BLaER1 (cell line): ENCODE results near the gene CDC42SE2.
"Not testable (repeated sequence)": the region's sequence is repeated elsewhere in the genome, so short reads cannot be mapped to it uniquely, and the experiment has no call there.

Experiments used
- H3K27ac ChIP-seq: shearing (Covaris generic); formaldehyde crosslinking; 2 replicates; pipeline ENCODE4 v1.8.1; 2022
- H3K27me3 ChIP-seq: shearing (Covaris generic); formaldehyde crosslinking; 2 replicates; pipeline ENCODE4 v1.8.1; 2022
- H3K36me3 ChIP-seq: shearing (Covaris generic); formaldehyde crosslinking; 2 replicates; pipeline ENCODE4 v1.8.1; 2022
- H3K4me1 ChIP-seq: shearing (Covaris generic); formaldehyde crosslinking; 2 replicates; pipeline ENCODE4 v1.8.1; 2022
- H3K4me2 ChIP-seq: shearing (Covaris generic); formaldehyde crosslinking; 2 replicates; pipeline ENCODE4 v1.8.1; 2022
- H3K4me3 ChIP-seq: shearing (Covaris generic); formaldehyde crosslinking; 2 replicates; pipeline ENCODE4 v1.8.1; 2022
- H3K9ac ChIP-seq: shearing (Covaris generic); formaldehyde crosslinking; 2 replicates; pipeline ENCODE4 v1.8.1; 2022
- H3K9me3 ChIP-seq: shearing (Covaris generic); formaldehyde crosslinking; 2 replicates; pipeline ENCODE4 v1.8.1; 2022
- H4K20me1 ChIP-seq: shearing (Covaris generic); formaldehyde crosslinking; 2 replicates; pipeline ENCODE4 v1.8.1; 2022
- Cebpa-rat ChIP-seq: shearing (Covaris generic); IDR thresholded peaks from 2 replicates; pipeline ENCODE4 v1.8.1; 2022

CDC42SE2 gene

DNA sequence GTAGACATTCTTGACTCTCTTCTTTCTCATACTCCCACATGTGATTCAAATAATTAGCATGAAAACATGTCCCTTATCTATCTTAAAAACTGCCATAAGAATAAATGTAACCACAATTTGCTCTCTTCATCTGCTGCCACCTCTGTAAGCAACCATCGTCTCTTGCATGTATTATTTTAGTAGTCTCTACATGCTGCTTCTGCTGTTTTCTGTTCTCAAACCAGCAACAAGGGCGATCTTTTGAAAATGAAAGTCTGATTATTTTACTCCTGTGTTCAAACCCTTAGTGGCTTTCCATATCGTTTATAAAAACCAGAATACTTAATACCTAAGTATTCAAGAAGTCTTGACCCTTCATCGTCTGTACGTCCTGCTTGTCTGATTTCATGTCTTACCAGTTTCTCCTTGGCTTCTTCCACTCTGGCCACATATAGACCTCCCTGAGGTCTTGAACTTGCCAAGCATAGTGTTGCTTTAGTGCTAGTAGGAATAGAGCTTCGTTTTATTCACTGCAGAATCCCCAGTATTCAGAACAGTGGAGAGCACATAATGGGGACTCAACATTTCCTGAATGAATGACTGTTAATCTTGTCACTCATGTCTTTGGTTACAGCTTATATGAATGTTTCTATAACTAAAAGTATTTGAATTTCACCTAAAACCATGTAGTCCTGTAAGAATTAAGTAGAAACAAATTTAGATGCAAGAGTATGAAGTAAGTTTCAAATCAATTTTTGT lies 10.6 kb downstream of the CDC42SE2 start:
- no peak overlapping the region for H3K4me2 ChIP-seq
- peaks cover 30% of the 10 kb centered on the region for H3K4me1 ChIP-seq
- no peak overlapping the region for H3K9ac ChIP-seq
- no peak for TF ChIP-seq Cebpa-rat
- H3K9me3 ChIP-seq: no peaks in the 10 kb centered on the region
- no peak overlapping the region for H3K4me3 ChIP-seq
- H3K36me3 ChIP-seq: peaks cover 11% of the 10 kb centered on the region; the same call in 1 of the 2 replicates
- peaks cover 97% of the 10 kb centered on the region for H4K20me1 ChIP-seq
- no peaks in the 10 kb centered on the region for H3K27me3 ChIP-seq
- H3K27ac ChIP-seq: no peak overlapping the region

DNA sequence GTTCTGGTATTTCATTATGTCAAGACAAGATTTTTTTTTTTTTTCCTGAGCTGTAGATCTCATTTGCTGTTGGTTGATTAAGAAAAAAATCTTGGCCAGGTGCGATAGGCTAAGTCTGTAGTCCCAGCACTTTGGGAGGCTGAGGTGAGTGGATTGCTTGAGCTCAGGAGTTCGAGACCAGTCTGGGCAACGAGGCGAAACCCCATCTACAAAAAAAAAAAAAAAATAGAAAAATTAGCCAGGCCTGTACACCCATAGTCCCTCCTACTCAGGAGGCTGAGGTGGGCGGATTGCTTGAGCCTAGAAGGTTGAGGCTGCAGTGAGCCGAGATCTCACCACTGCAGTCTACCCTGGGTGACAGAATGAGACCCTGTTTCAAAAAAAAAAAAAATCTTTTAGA lies 12.2 kb downstream of the CDC42SE2 start:
- no peaks in the 10 kb centered on the region for H3K9me3 ChIP-seq
- H4K20me1 ChIP-seq: peaks cover 97% of the 10 kb centered on the region
- no peak overlapping the region for H3K4me3 ChIP-seq
- H3K27me3 ChIP-seq: no peaks in the 10 kb centered on the region
- peaks cover 6% of the 10 kb centered on the region; the same call in 1 of the 2 replicates for H3K36me3 ChIP-seq
- TF ChIP-seq Cebpa-rat: no peak
- no peak overlapping the region for H3K27ac ChIP-seq
- no peak overlapping the region for H3K4me2 ChIP-seq
- H3K4me1 ChIP-seq: peaks cover 35% of the 10 kb centered on the region
- no peak overlapping the region for H3K9ac ChIP-seq

- no peak for TF ChIP-seq Cebpa-rat
- no peaks in the 10 kb centered on the region for H3K9me3 ChIP-seq
- no peak overlapping the region for H3K4me2 ChIP-seq
- no peak overlapping the region for H3K27ac ChIP-seq
- H3K9ac ChIP-seq: no peak overlapping the region
- peaks cover 29% of the 10 kb centered on the region for H3K4me1 ChIP-seq
- H3K36me3 ChIP-seq: peaks cover 8% of the 10 kb centered on the region; the same call in 1 of the 2 replicates
- peaks cover 97% of the 10 kb centered on the region for H4K20me1 ChIP-seq
- H3K4me3 ChIP-seq: no peak overlapping the region
- no peaks in the 10 kb centered on the region for H3K27me3 ChIP-seq
Measured at GRCh38 chr5:131277447-131277846, 13.6 kb downstream of the CDC42SE2 start.

DNA sequence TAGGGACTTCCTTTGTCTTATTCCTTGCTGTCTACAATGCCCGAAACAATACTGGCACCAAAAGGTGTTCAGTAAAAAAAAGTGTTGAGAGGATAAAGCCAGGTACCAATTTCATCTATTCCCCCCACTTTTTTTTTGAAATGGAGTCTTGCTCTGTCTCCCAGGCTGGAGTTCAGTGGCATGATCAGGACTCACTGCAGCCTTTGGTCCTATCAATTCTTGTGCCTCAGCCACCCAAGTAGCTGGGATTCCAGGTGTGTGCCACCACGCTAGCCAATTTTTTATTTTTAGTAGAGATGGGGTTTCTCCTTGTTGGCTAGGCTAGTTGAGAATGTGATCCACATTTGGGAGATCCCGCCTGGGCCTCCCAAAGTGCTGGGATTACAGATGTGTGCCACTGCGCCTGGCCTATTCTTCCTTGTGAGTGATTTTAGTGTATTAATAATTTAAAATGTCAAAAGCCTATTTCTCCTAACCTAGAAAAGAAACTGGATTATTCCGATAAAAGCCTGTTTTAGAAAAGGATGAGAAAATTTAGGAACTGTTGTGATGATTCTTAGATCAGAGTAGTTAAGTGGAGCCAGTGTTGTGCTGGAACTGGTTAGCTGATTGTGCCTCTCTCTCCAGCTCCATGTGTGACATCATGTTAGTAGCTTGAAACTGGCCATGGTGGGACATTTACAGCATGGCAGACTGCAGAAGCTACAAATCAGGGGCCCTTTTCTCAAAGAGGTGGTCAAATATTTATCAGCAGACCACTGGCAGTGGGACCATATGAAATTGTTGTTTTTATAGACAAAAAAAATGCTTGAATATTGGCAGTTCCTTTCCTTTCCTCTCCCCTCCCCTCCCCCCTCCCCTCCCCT lies 14.3 kb downstream of the CDC42SE2 start:
- Histone ChIP-seq H3K4me1 (peaks cover 24% of the 10 kb centered on the region), H4K20me1 (peaks cover 97% of the 10 kb centered on the region), H3K9ac (no peak overlapping the region), H3K36me3 (peaks cover 14% of the 10 kb centered on the region; the same call in 1 of the 2 replicates), H3K27ac (no peak overlapping the region), H3K27me3 (no peaks in the 10 kb centered on the region), H3K4me2 (no peak overlapping the region), H3K4me3 (no peak overlapping the region), H3K9me3 (no peaks in the 10 kb centered on the region)
- no peak for TF ChIP-seq Cebpa-rat

DNA sequence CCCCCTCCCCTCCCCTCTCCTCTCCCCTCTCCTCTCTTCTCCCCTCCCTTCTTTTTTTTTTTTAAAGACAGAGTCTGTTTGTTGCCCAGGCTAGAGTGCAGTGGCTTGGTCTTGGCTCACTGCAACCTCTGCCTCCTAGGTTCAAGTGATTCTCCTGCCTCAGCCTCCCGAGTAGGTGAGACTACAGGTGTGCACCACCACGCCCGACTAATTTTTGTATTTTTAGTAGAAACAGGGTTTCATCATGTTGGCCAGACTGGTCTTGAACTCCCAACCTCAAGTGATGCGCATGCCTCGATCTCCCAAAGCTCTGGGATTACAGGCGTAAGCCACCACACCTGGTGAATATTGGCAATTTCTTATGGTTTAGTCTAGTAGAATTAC lies 14.9 kb downstream of the CDC42SE2 start:
- H3K4me3 ChIP-seq, H3K9ac ChIP-seq, H3K27me3 ChIP-seq, H3K27ac ChIP-seq, H3K4me2 ChIP-seq, H3K9me3 ChIP-seq: not testable (repeated sequence)
- H4K20me1 ChIP-seq: peaks cover 97% of the 10 kb centered on the region
- peaks cover 24% of the 10 kb centered on the region for H3K4me1 ChIP-seq
- H3K36me3 ChIP-seq: peaks cover 20% of the 10 kb centered on the region; the same call in 1 of the 2 replicates

DNA sequence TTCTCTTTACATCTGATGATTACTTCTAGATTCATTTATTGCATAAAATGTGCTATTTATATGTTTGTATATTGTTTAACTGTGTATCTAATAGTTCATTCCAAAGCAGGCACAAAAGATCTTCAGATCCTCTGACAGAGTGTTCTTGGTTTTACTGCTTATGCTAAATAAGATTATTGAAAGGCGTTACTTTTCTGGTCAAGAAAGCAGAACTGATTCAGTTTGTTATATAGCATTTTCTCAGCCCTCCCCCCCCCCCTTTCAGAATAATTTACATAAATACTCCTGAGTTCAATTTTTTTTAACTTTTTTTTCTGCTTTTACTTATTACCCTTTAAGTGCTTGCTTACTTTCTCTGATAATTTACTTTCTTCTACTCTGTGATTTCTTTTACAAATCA lies 15.4 kb downstream of the CDC42SE2 start:
- Histone ChIP-seq H3K27ac (no peak overlapping the region), H3K9ac (no peak overlapping the region), H3K27me3 (no peaks in the 10 kb centered on the region), H4K20me1 (peaks cover 97% of the 10 kb centered on the region), H3K4me3 (no peak overlapping the region), H3K36me3 (peaks cover 21% of the 10 kb centered on the region; the same call in 1 of the 2 replicates), H3K9me3 (no peaks in the 10 kb centered on the region), H3K4me2 (no peak overlapping the region), H3K4me1 (peaks cover 24% of the 10 kb centered on the region)
- TF ChIP-seq Cebpa-rat: no peak

GRCh38 chr5:131280417-131280816 lies 16.6 kb downstream of the CDC42SE2 start:
- TF ChIP-seq Cebpa-rat: no peak
- Histone ChIP-seq H3K27me3 (no peaks in the 10 kb centered on the region), H3K9me3 (no peaks in the 10 kb centered on the region), H3K27ac (no peak overlapping the region), H3K4me1 (peaks cover 24% of the 10 kb centered on the region), H3K4me3 (no peak overlapping the region), H3K4me2 (peak overlapping the region; percentile 47; the same call in 1 of the 2 replicates), H4K20me1 (peaks cover 97% of the 10 kb centered on the region), H3K36me3 (peaks cover 27% of the 10 kb centered on the region), H3K9ac (no peak overlapping the region)

DNA sequence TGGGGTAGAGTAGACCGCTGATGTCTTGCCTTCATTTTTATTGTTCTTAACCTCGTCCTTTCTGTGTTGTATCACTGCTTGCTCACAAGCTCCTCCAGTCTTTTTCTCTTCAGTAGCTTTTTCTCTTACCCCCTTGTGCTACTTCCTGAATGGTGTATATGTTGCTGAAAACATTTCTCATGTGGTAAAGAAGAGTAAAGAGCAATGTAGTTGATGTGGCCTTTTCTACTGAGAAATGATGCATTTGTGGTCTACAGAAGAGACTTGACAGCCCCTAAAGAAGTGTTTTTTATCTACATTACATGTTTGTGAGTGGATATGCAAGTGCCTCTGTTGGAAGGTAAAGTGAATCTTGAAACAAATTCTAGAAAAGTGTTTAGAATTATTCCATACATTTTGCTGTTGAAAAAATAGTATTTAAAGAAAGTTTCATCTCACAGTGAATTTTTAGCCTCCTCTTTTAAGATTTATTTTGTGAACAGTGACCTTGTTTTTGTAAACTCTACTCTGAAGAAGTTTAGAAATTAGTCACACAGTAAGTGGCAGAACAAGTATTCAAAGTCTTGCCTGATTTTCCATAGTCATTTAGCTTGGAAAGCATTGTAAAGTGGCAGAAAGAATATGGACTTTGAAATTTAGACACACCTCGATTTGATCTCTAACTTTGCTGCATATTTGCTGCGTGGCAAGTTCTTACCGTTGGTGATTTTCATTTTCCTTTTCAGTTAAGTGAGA lies 17.4 kb downstream of the CDC42SE2 start:
- H3K27ac ChIP-seq: no peak overlapping the region
- H3K4me1 ChIP-seq: peaks cover 24% of the 10 kb centered on the region
- peak overlapping the region; percentile 47 for H3K4me2 ChIP-seq
- H3K9me3 ChIP-seq: no peaks in the 10 kb centered on the region
- H4K20me1 ChIP-seq: peaks cover 97% of the 10 kb centered on the region
- H3K36me3 ChIP-seq: peaks cover 34% of the 10 kb centered on the region
- TF ChIP-seq Cebpa-rat: no peak
- H3K9ac ChIP-seq: no peak overlapping the region
- no peak overlapping the region for H3K4me3 ChIP-seq
- H3K27me3 ChIP-seq: no peaks in the 10 kb centered on the region

- H4K20me1 ChIP-seq: peaks cover 97% of the 10 kb centered on the region
Measured at GRCh38 chr5:131281868-131282234, 18.0 kb downstream of the CDC42SE2 start.

More at GRCh38 chr5:131281868-131282234, 18.0 kb downstream of the CDC42SE2 start:
- Histone ChIP-seq H3K36me3 (peaks cover 38% of the 10 kb centered on the region), H3K4me2 (peak overlapping the region; percentile 47), H3K4me3 (no peak overlapping the region), H3K9me3 (no peaks in the 10 kb centered on the region), H3K9ac (no peak overlapping the region), H3K27ac (no peak overlapping the region), H3K4me1 (peaks cover 24% of the 10 kb centered on the region), H3K27me3 (no peaks in the 10 kb centered on the region)
- no peak for TF ChIP-seq Cebpa-rat
